SJCRH30 (cell line): ENCODE results near the gene ZNF761. TPM values are rescaled to one million over a fixed set of nuclear protein-coding genes. Genes with fewer than 3 reads are reported as not detected.
"Not testable (repeated sequence)": the region's sequence is repeated elsewhere in the genome, so short reads cannot be mapped to it uniquely, and the experiment has no call there.

Source experiments
- DNase-seq, 2 experiments: peaks; one replicate each; pipeline ENCODE4 v3.0.0-alpha.2; 2015 to 2020
- H3K27ac ChIP-seq: fragments of 250-450 bp; sonication (Bioruptor Pico); 2 replicates; pipeline ENCODE4 v1.5.1; 2020; ENCODE audit warnings: mild to moderate bottlenecking, moderate library complexity
- H3K27me3 ChIP-seq: fragments of 250-450 bp; sonication (Bioruptor Pico); 2 replicates; pipeline ENCODE4 v1.5.1; 2020; ENCODE audit warnings: mild to moderate bottlenecking, moderate library complexity
- H3K36me3 ChIP-seq: fragments of 250-450 bp; sonication (Bioruptor Pico); 2 replicates; pipeline ENCODE4 v1.5.1; 2020; ENCODE audit warnings: mild to moderate bottlenecking, moderate library complexity
- H3K4me1 ChIP-seq: fragments of 250-450 bp; sonication (Bioruptor Pico); 2 replicates; pipeline ENCODE4 v1.5.1; 2020; ENCODE audit warnings: mild to moderate bottlenecking, moderate library complexity
- H3K4me3 ChIP-seq: fragments of 250-450 bp; sonication (Bioruptor Pico); 2 replicates; pipeline ENCODE4 v1.5.1; 2020; ENCODE audit warnings: mild to moderate bottlenecking, moderate library complexity
- H3K9me3 ChIP-seq: fragments of 250-450 bp; sonication (Bioruptor Pico); replicated peaks from 2 replicates; pipeline ENCODE4 v1.5.1; 2020; ENCODE audit warnings: mild to moderate bottlenecking, moderate library complexity
- total RNA-seq: library from RNA; depleted of rRNA; stranded (reverse); fragments of >200 nt; shearing (Covaris generic); gene quantifications from 2 replicates; pipeline ENCODE4 v1.2.3, GENCODE V29; 2014; rRNA removed

ZNF761 gene
- 15.7 and 15.8 TPM in 2 replicates for total RNA-seq

DNA sequence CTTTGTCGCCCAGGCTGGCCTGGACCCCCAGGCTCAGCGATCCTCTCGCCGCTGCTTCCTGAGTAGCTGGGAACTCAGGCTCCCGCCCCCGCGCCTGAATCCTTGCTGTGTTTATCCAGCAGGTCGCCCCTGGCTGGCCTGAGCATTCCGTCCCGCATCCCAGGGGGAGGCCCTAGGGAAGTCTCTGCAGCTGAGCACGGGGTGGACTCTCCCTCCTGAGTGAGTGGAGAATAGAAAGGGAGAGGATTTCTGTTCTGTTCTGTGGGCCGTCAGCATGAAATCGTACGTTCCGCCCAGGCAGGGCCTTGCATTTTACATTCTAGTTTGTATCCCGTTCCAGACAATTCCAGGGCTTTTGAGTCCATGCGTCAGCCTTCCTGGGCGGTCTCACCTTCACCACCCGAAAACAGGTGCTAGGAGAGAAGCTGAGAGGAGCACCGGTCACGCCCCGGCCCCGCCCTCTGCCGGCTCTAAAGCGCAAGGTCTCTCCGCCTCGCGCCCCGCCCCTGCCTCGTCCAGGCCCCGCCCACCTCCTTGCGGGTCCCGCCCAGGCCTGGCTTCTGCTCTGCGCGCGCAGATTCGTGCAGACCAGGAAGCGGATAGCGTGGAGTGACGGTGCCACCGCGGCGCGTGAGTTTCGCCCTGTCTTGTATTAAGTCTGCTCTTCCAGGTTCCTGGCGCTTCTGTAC is at the start of gene ZNF761:
Gene ZNF761, plus strand, starts transcription at position 586 of the 689 bp plus-strand sequence. CDS start 15,285 bp downstream, outside the sequence.
- Histone ChIP-seq H3K4me1 (no peaks in the 10 kb centered on the region), H3K9me3 (no peaks in the 10 kb centered on the region), H3K27ac (peak within 1 kb of the TSS; percentile 61), H3K4me3 (peak within 1 kb of the TSS; percentile 80), H3K27me3 (no peaks in the 10 kb centered on the region), H3K36me3 (peaks cover 7% of the 10 kb centered on the region; the same call in 1 of the 2 replicates)
- DNase-seq: peak; percentile 95 to 96

GRCh38 chr19:53388168-53388567 is 43.6 kb upstream of the ZNF761 start:
- H3K4me1 ChIP-seq: peaks cover 5% of the 10 kb centered on the region; the same call in 1 of the 2 replicates
- peaks cover 6% of the 10 kb centered on the region; the same call in 1 of the 2 replicates for H3K36me3 ChIP-seq
- no peak for DNase-seq
- no peaks in the 10 kb centered on the region for H3K27me3 ChIP-seq
- peaks cover 6% of the 10 kb centered on the region for H3K9me3 ChIP-seq
- H3K4me3 ChIP-seq: no peak overlapping the region
- H3K27ac ChIP-seq: no peak overlapping the region

DNA sequence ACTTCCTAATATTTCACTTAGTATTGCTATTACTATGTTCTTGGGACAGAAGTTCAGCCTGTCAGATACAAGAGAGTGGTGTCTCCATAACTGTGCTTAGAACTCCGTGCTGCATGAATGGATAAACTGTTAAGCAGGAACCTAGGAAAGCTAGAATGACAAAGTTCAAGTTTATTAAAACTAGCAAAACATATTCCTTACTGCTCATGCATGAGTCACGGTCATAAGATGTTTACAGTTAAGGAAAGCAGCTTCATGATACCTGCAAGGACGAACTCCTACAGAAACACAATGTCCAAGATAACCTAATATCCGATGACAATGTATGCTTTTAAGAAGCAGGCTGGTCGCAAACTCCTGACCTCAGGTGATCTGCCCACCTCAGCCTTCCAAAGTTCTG is 42.9 kb upstream of the ZNF761 start:
- Histone ChIP-seq H3K4me1 (peaks cover 5% of the 10 kb centered on the region; the same call in 1 of the 2 replicates), H3K36me3 (peaks cover 6% of the 10 kb centered on the region; the same call in 1 of the 2 replicates), H3K27me3 (no peaks in the 10 kb centered on the region), H3K27ac (peak overlapping the region; percentile 80), H3K9me3 (peaks cover 6% of the 10 kb centered on the region), H3K4me3 (peak overlapping the region; percentile 60)
- DNase-seq: no peak

- DNase-seq: peak; percentile 78 to 87
- Histone ChIP-seq H3K27me3 (no peaks in the 10 kb centered on the region), H3K9me3 (no peaks in the 10 kb centered on the region; the same call in 1 of the 2 replicates), H3K27ac (peak overlapping the region; percentile 80), H3K4me3 (peak overlapping the region; percentile 60), H3K36me3 (peaks cover 6% of the 10 kb centered on the region; the same call in 1 of the 2 replicates), H3K4me1 (peaks cover 5% of the 10 kb centered on the region; the same call in 1 of the 2 replicates)
Observed at GRCh38 chr19:53389571-53389970, 42.2 kb upstream of the ZNF761 start.

DNA sequence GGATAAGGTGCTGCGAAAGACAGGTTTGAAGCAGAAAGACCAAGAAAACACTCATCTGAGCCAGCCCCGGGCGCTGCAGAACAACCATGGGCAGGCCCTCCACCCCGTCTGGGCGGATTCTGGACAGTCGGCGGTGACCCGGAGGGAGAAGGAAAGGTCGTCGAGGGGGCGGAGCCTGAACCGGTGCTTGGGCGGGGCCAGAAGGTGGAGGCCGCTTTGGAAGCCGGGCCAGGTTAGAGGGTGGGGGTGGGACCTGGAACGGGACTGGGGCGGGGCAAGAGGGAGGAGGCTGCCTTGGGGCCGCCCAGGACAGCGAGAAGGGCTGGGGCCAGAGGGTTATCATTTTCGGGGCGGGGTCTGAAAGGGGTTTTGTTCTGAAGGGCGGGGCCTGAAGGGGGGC is 41.8 kb upstream of the ZNF761 start:
- peak; percentile 91 to 93 for DNase-seq
- Histone ChIP-seq H3K4me1 (peaks cover 5% of the 10 kb centered on the region; the same call in 1 of the 2 replicates), H3K36me3 (peaks cover 4% of the 10 kb centered on the region; the same call in 1 of the 2 replicates), H3K27me3 (no peaks in the 10 kb centered on the region), H3K9me3 (no peaks in the 10 kb centered on the region; the same call in 1 of the 2 replicates), H3K4me3 (peak overlapping the region; percentile 60), H3K27ac (peak overlapping the region; percentile 80)

DNA sequence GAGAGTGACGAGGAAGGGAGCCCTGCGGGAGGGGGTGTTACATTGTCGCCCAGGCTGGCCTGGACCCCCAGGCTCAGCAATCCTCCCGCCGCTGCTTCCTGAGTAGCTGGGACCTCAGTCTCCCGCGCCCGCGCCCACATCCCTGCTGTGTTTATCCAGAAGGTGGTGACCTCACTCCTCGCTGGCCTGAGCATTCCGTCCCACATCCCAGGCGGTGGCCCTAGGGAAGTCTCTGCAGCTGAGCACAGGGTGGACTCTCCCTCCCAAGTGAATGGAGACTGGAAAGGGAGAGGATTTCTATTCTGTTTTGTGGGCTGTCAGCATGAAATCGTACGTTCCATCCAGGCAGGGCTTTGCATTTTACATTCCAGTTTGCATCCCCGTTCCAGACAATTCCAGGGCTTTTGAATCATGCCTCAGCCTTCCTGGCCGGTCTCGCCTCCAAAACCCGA is 37.2 kb upstream of the ZNF761 start:
- Histone ChIP-seq H3K36me3 (peaks cover 16% of the 10 kb centered on the region), H3K27me3 (no peaks in the 10 kb centered on the region), H3K4me1 (no peaks in the 10 kb centered on the region), H3K9me3 (no peaks in the 10 kb centered on the region), H3K27ac (peak overlapping the region; percentile 60), H3K4me3 (peak overlapping the region; percentile 82)
- DNase-seq: peak; percentile 80 to 81

GRCh38 chr19:53394974-53395839 is 36.6 kb upstream of the ZNF761 start, which contains the start of gene ZNF765:
Gene ZNF765, plus strand, starts transcription at chr19:53395149. Its CDS starts 2,867 bp downstream, at chr19:53398016.
- no peaks in the 10 kb centered on the region for H3K27me3 ChIP-seq
- peak within 1 kb of the TSS; percentile 60 for H3K27ac ChIP-seq
- no peaks in the 10 kb centered on the region for H3K4me1 ChIP-seq
- peak within 1 kb of the TSS; percentile 82 for H3K4me3 ChIP-seq
- DNase-seq: peak; percentile 94 to 96
- H3K36me3 ChIP-seq: peaks cover 22% of the 10 kb centered on the region
- no peaks in the 10 kb centered on the region for H3K9me3 ChIP-seq

DNA sequence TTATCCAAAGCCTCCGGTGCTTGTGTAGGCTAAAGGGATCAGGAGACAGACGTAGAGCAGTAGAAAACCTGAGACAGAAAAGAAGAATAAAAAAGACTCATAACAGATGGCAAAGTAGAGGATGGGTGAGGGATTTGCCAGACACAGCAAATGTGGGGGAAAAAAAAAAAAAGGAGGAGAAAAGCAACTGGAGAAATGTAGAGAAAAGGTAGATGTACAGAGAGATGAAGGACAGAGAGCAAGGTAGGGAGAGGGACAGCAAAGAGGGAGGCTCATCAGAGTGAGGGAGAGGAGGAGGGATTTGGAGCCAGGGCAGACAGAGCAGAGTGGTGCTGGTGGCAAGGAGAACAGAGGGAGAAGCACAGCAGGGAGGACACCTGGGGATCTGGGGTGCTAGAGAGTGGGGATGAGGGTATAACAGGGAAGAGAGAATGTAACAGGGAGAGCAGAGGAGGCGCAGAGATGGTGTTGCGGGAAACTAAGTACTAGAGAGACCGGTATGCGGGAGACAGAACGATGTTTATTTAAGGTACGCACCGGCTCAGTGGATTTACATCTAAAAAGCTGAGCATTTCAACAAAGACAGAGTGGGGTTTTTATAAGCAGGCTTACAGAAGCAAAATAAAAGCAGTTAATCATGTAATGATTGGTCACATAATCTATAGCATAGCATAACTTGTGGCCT is 35.8 kb upstream of the ZNF761 start:
- not testable (repeated sequence) for H3K27me3 ChIP-seq, H3K9me3 ChIP-seq, H3K4me1 ChIP-seq
- Histone ChIP-seq H3K27ac (peak overlapping the region; percentile 60; the same call in 1 of the 2 replicates), H3K4me3 (peak overlapping the region; percentile 82), H3K36me3 (peaks cover 27% of the 10 kb centered on the region)
- peak in 1 of 2 experiments; percentile 5 for DNase-seq

- H3K27me3 ChIP-seq: no peaks in the 10 kb centered on the region
- peaks cover 29% of the 10 kb centered on the region for H3K36me3 ChIP-seq
- peak overlapping the region; percentile 16 for H3K4me3 ChIP-seq
Observed at GRCh38 chr19:53396525-53396868, 35.3 kb upstream of the ZNF761 start.

DNA sequence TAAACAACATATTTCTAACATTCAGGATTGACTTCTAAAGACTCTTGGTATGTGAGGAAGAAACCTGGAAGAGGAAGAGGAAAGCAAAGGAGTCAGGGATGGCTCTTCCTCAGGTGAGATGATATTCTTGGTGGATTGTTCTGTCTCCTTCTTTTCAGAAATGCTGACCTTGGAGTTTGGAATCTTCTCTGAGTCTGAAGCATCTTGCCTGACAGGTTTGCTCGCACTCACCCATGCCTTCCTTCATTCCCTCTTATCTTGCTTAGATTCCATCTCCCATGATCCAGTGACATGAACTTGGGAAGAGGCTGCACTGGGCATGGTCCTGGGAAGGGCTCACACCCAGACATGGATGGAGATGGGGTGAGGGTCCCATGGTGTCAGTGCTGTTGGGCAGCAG is 33.9 kb upstream of the ZNF761 start:
- not testable (repeated sequence) for H3K4me1 ChIP-seq, H3K27ac ChIP-seq, DNase-seq, H3K27me3 ChIP-seq, H3K9me3 ChIP-seq, H3K4me3 ChIP-seq
- peaks cover 34% of the 10 kb centered on the region for H3K36me3 ChIP-seq

More at GRCh38 chr19:53396525-53396868, 35.3 kb upstream of the ZNF761 start:
- H3K27ac ChIP-seq: no peak overlapping the region
- no peaks in the 10 kb centered on the region for H3K4me1 ChIP-seq
- no peaks in the 10 kb centered on the region for H3K9me3 ChIP-seq
- no peak for DNase-seq

- H3K36me3 ChIP-seq: peaks cover 34% of the 10 kb centered on the region
- H3K9me3 ChIP-seq: peaks cover 22% of the 10 kb centered on the region
- no peak overlapping the region for H3K4me3 ChIP-seq
- no peaks in the 10 kb centered on the region for H3K4me1 ChIP-seq
- no peak for DNase-seq
- no peak overlapping the region for H3K27ac ChIP-seq
- no peaks in the 10 kb centered on the region for H3K27me3 ChIP-seq
Observed at GRCh38 chr19:53409505-53410204, 22.1 kb upstream of the ZNF761 start.

DNA sequence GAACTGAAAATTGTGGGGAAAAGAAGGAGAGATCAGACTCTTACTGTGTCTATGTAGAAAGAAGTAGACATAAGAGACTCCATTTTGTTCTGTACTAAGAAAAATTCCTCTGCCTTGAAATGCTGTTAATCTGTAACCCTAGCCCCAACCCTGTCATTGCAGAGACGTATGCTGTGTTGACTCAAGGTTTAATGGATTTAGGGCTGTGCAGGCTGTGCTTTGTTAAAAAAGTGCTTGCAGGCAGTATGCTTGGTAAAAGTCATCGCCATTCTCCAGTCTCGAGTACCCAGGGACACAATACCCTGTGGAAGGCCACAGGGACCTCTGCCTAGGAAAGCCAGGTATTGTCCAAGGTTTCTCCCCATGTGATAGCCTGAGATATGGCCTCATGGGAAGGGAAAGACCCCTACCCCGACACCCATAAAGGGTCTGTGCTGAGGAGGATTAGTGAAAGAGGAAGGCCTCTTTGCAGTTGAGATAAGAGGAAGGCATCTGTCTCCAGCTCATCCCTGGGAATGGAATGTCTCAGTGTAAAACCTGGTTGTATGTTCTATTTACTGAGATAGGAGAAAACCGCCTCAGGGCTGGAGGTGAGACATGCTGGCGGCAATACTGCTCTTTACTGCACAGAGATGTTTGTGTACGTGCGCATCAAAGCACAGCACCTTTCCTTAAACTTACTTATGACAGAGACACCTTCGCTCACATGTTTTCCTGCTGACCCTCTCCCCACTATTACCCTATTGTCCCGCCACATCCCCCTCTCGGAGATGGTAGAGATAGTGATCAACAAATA is 11.1 kb upstream of the ZNF761 start:
- H3K27ac ChIP-seq, H3K9me3 ChIP-seq, H3K36me3 ChIP-seq, H3K27me3 ChIP-seq, H3K4me1 ChIP-seq, H3K4me3 ChIP-seq: not testable (repeated sequence)
- DNase-seq: peak; percentile 10 to 34

- Histone ChIP-seq H3K27ac (no peak overlapping the region), H3K27me3 (no peaks in the 10 kb centered on the region), H3K4me3 (no peak overlapping the region), H3K4me1 (no peaks in the 10 kb centered on the region), H3K36me3 (no peaks in the 10 kb centered on the region), H3K9me3 (no peaks in the 10 kb centered on the region)
- DNase-seq: no peak
Observed at GRCh38 chr19:53422551-53422950, 9.2 kb upstream of the ZNF761 start.
